ENCODE measurements around the gene CFAP69. TPM values are rescaled to one million over a fixed set of nuclear protein-coding genes. Genes with fewer than 3 reads are reported as not detected.
A peak's percentile ranks its signal among the peaks of the same experiment; 100 is the strongest.

CFAP69 gene
- total and polyA plus RNA-seq, 10 of the 15 experiments (the other 5 are each of a cell fraction or from before 2014, with no cell fraction given), result 0.11 to 3.1 (median 0.48) TPM; not detected in 1

- TF ChIP-seq POLR2AphosphoS2 (IDR thresholded peaks at IDR 0.05; ENCODE audit: low read depth, low read length), result peak; percentile 86
- peak in 1 of 2 experiments; percentile 89; a peak in 2 of 4 replicates for TF ChIP-seq SRF (IDR thresholded peaks at IDR 0.05; ENCODE audit: low read depth in 2 of 2, low read length in 2 of 2)
- TF ChIP-seq RELB (IDR thresholded peaks at IDR 0.05; ENCODE audit: low read depth), result peak; percentile 85
- no peak for TF ChIP-seq BCLAF1 (IDR thresholded peaks at IDR 0.05)
- TF ChIP-seq ESRRA (IDR thresholded peaks at IDR 0.05; ENCODE audit: low read length), result no peak
- TF ChIP-seq ZNF622 (IDR thresholded peaks at IDR 0.05), result no peak
- TF ChIP-seq MEF2B (IDR thresholded peaks at IDR 0.05; ENCODE audit: partially characterized antibody, poor library complexity, severe bottlenecking), result peak; percentile 31
- no peak for TF ChIP-seq SUZ12 (IDR thresholded peaks at IDR 0.05; ENCODE audit: unreplicated experiment)
Observed at GRCh38 chr7:90346336-90347125, 101.6 kb downstream of the CFAP69 start, which contains the start of gene GTPBP10 (continued).

Measured in GM12878 (cell line).